ENCODE results near the gene TCEANC2. TPM values are rescaled to one million over a fixed set of nuclear protein-coding genes. Genes with fewer than 3 reads are reported as not detected.
"Not testable (repeated sequence)": the region's sequence is repeated elsewhere in the genome, so short reads cannot be mapped to it uniquely, and the experiment has no call there.

The TCEANC2 gene
- total and polyA plus RNA-seq, 4 donors, result 6.0 to 9.3 (median 7.4) TPM

GRCh38 chr1:54096877-54097240 lies 43.5 kb downstream of the TCEANC2 start:
- Histone ChIP-seq H3K36me3 (ENCODE audit: control insufficient read depth, insufficient read depth, low read length) (no peaks in the 10 kb centered on the region), H3K9me3 (ENCODE audit: control insufficient read depth, insufficient read depth, low read length) (no peaks in the 10 kb centered on the region), H3K4me1 (ENCODE audit: control insufficient read depth, insufficient read depth, low read length) (peaks cover 10% of the 10 kb centered on the region), H3K4me3 (ENCODE audit: low read depth, low read length) (no peak overlapping the region), H3K27ac (ENCODE audit: low read depth, low read length) (no peak overlapping the region), H3K27me3 (ENCODE audit: control insufficient read depth, insufficient read depth, low read length) (no peaks in the 10 kb centered on the region)
- WGBS (ENCODE audit: insufficient coverage), result 23% methylated on average over 4 of the region's 7 CpGs
- DNase-seq (ENCODE audit: low read depth in 4 of 6, low spot score in 6 of 6), result no peak

- DNase-seq (ENCODE audit: low read depth in 4 of 6, low spot score in 6 of 6), result peak in 2 of 6 donors; percentile 34 to 64
- WGBS (ENCODE audit: insufficient coverage), result 85% methylated on average over 4 of the region's 6 CpGs
- Histone ChIP-seq H3K9me3 (ENCODE audit: control insufficient read depth, insufficient read depth, low read length) (no peaks in the 10 kb centered on the region), H3K36me3 (ENCODE audit: control insufficient read depth, insufficient read depth, low read length) (no peaks in the 10 kb centered on the region), H3K4me1 (ENCODE audit: control insufficient read depth, insufficient read depth, low read length) (peaks cover 10% of the 10 kb centered on the region), H3K4me3 (ENCODE audit: low read depth, low read length) (no peak overlapping the region), H3K27me3 (ENCODE audit: control insufficient read depth, insufficient read depth, low read length) (no peaks in the 10 kb centered on the region), H3K27ac (ENCODE audit: low read depth, low read length) (no peak overlapping the region)
Observed at GRCh38 chr1:54099061-54099610, 45.7 kb downstream of the TCEANC2 start.

GRCh38 chr1:54100500-54100899 lies 47.1 kb downstream of the TCEANC2 start:
- Histone ChIP-seq H3K27ac (ENCODE audit: low read depth, low read length) (no peak overlapping the region), H3K9me3 (ENCODE audit: control insufficient read depth, insufficient read depth, low read length) (no peaks in the 10 kb centered on the region), H3K36me3 (ENCODE audit: control insufficient read depth, insufficient read depth, low read length) (no peaks in the 10 kb centered on the region), H3K4me1 (ENCODE audit: control insufficient read depth, insufficient read depth, low read length) (peaks cover 10% of the 10 kb centered on the region), H3K27me3 (ENCODE audit: control insufficient read depth, insufficient read depth, low read length) (no peaks in the 10 kb centered on the region), H3K4me3 (ENCODE audit: low read depth, low read length) (no peak overlapping the region)
- 0% methylated on average over 1 of the region's 2 CpGs for WGBS (ENCODE audit: insufficient coverage)
- DNase-seq (ENCODE audit: low read depth in 4 of 6, low spot score in 6 of 6), result no peak

DNA sequence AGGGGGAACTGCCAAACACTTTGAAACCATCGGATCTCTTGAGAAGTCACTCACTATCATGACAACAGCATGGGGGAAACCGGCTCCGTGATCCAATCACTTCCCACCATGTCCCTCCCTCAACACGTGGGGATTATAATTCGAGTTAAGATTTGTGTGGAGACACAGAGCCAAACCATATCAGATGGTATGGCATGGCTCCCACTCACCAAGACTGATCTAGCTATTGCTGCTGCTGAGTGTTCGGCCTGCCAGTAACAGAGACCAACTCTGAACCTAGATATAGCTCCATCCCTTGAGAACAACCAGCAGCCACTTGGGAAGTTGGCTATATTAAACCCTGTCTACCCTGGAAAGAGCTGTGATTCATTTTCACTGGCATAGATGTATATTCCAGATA lies 50.0 kb downstream of the TCEANC2 start:
- Histone ChIP-seq H3K36me3 (ENCODE audit: control insufficient read depth, insufficient read depth, low read length) (no peaks in the 10 kb centered on the region), H3K27ac (ENCODE audit: low read depth, low read length) (no peak overlapping the region), H3K27me3 (ENCODE audit: control insufficient read depth, insufficient read depth, low read length) (no peaks in the 10 kb centered on the region), H3K4me3 (ENCODE audit: low read depth, low read length) (no peak overlapping the region), H3K4me1 (ENCODE audit: control insufficient read depth, insufficient read depth, low read length) (no peaks in the 10 kb centered on the region), H3K9me3 (ENCODE audit: control insufficient read depth, insufficient read depth, low read length) (no peaks in the 10 kb centered on the region)
- peak in 1 of 6 donors; percentile 54 for DNase-seq (ENCODE audit: low read depth in 4 of 6, low spot score in 6 of 6)
- WGBS (ENCODE audit: insufficient coverage), result 100% methylated on average over 1 of the region's 6 CpGs

- not testable (repeated sequence) for H3K4me1 ChIP-seq (ENCODE audit: control insufficient read depth, insufficient read depth, low read length); H3K27ac ChIP-seq (ENCODE audit: low read depth, low read length); H3K36me3 ChIP-seq (ENCODE audit: control insufficient read depth, insufficient read depth, low read length); H3K27me3 ChIP-seq (ENCODE audit: control insufficient read depth, insufficient read depth, low read length); H3K9me3 ChIP-seq (ENCODE audit: control insufficient read depth, insufficient read depth, low read length); H3K4me3 ChIP-seq (ENCODE audit: low read depth, low read length); DNase-seq (ENCODE audit: low read depth in 4 of 6, low spot score in 6 of 6)
- 95% methylated on average over 6 of the region's 9 CpGs for WGBS (ENCODE audit: insufficient coverage)
Observed at GRCh38 chr1:54104613-54105012, 51.2 kb downstream of the TCEANC2 start.

DNA sequence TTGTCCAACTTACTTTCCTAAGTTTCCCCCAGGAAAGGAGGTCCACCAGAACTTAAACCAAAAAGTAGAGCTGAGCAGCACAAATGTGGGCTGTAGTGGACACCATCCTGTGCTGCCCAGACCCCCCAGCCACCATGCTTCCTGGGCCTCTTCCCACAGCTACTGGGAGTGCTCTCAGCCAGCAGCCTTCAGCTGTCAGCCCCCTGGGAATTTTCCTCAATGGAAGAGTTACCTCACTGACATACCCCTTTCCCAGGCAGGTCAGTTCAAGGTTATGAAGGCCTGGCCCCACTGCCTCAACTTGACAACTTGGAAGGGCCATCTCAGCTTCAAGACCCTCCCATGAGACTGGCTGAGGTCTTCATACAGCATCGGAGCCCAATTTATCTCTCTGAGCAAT lies 51.7 kb downstream of the TCEANC2 start:
- no peak overlapping the region for H3K4me3 ChIP-seq (ENCODE audit: low read depth, low read length)
- WGBS (ENCODE audit: insufficient coverage), result 100% methylated on average over 1 of the region's 1 CpG

DNA sequence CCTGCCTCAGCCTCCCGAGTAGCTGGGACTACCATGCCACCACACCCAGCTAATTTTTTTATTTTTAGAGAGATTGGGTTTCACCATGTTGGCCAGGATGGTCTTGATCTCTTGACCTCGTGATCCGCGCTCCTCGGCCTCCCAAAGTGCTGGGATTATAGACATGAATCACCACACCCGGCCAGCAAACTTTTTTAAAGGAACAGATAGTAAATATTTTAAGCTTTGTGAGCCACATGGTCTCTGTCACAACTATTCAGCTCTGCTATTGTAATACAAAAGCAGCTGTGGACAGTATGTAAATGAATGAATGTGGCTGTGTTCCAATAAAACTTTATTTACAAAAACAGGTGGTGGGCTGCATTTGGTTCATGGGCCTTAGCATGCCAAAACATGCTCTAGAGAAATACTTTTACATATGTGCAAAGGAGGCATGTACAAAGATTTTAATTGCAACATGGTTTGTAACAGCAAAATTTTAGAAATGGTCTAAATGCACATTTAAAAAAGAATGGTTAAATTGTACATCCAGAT lies 52.4 kb downstream of the TCEANC2 start:
- no peaks in the 10 kb centered on the region for H3K4me1 ChIP-seq (ENCODE audit: control insufficient read depth, insufficient read depth, low read length)
- no peak overlapping the region for H3K4me3 ChIP-seq (ENCODE audit: low read depth, low read length)
- no peak overlapping the region for H3K27ac ChIP-seq (ENCODE audit: low read depth, low read length)
- WGBS (ENCODE audit: insufficient coverage), result no CpG with 5 or more reads among the region's 6 CpGs
- H3K9me3 ChIP-seq (ENCODE audit: control insufficient read depth, insufficient read depth, low read length), result no peaks in the 10 kb centered on the region
- no peaks in the 10 kb centered on the region for H3K36me3 ChIP-seq (ENCODE audit: control insufficient read depth, insufficient read depth, low read length)
- no peaks in the 10 kb centered on the region for H3K27me3 ChIP-seq (ENCODE audit: control insufficient read depth, insufficient read depth, low read length)
- no peak for DNase-seq (ENCODE audit: low read depth in 4 of 6, low spot score in 6 of 6)

More for the DNA sequence above, 51.7 kb downstream of the TCEANC2 start:
- H3K36me3 ChIP-seq (ENCODE audit: control insufficient read depth, insufficient read depth, low read length), result no peaks in the 10 kb centered on the region
- DNase-seq (ENCODE audit: low read depth in 4 of 6, low spot score in 6 of 6), result no peak
- no peaks in the 10 kb centered on the region for H3K27me3 ChIP-seq (ENCODE audit: control insufficient read depth, insufficient read depth, low read length)
- H3K27ac ChIP-seq (ENCODE audit: low read depth, low read length), result no peak overlapping the region
- H3K9me3 ChIP-seq (ENCODE audit: control insufficient read depth, insufficient read depth, low read length), result no peaks in the 10 kb centered on the region
- H3K4me1 ChIP-seq (ENCODE audit: control insufficient read depth, insufficient read depth, low read length), result no peaks in the 10 kb centered on the region

GRCh38 chr1:54107131-54107530 lies 53.7 kb downstream of the TCEANC2 start:
- Histone ChIP-seq H3K27me3 (ENCODE audit: control insufficient read depth, insufficient read depth, low read length) (no peaks in the 10 kb centered on the region), H3K9me3 (ENCODE audit: control insufficient read depth, insufficient read depth, low read length) (no peaks in the 10 kb centered on the region), H3K27ac (ENCODE audit: low read depth, low read length) (no peak overlapping the region), H3K36me3 (ENCODE audit: control insufficient read depth, insufficient read depth, low read length) (no peaks in the 10 kb centered on the region), H3K4me1 (ENCODE audit: control insufficient read depth, insufficient read depth, low read length) (no peaks in the 10 kb centered on the region), H3K4me3 (ENCODE audit: low read depth, low read length) (no peak overlapping the region)
- 100% methylated on average over 1 of the region's 2 CpGs for WGBS (ENCODE audit: insufficient coverage)
- no peak for DNase-seq (ENCODE audit: low read depth in 4 of 6, low spot score in 6 of 6)

- H3K4me3 ChIP-seq (ENCODE audit: low read depth, low read length), result no peak overlapping the region
- H3K36me3 ChIP-seq (ENCODE audit: control insufficient read depth, insufficient read depth, low read length), result no peaks in the 10 kb centered on the region
- DNase-seq (ENCODE audit: low read depth in 4 of 6, low spot score in 6 of 6), result no peak
- H3K9me3 ChIP-seq (ENCODE audit: control insufficient read depth, insufficient read depth, low read length), result no peaks in the 10 kb centered on the region
- H3K27ac ChIP-seq (ENCODE audit: low read depth, low read length), result no peak overlapping the region
- peaks cover 3% of the 10 kb centered on the region for H3K4me1 ChIP-seq (ENCODE audit: control insufficient read depth, insufficient read depth, low read length)
- H3K27me3 ChIP-seq (ENCODE audit: control insufficient read depth, insufficient read depth, low read length), result no peaks in the 10 kb centered on the region
- WGBS (ENCODE audit: insufficient coverage), result 100% methylated on average over 1 of the region's 3 CpGs
Observed at GRCh38 chr1:54108156-54108555, 54.7 kb downstream of the TCEANC2 start.
